Nephron (organoid): ENCODE measurements around the gene ESRRG.

Source experiments
- H3K27ac Mint-ChIP-seq, 3 experiments: 2 replicates each; pipeline ENCODE4 v1.8.0; 2020; ENCODE audit warnings: mixed read lengths in 3 of 3, mild to moderate bottlenecking in 2 of 3, moderate library complexity in 1 of 3
- H3K27me3 Mint-ChIP-seq: 2 replicates; pipeline ENCODE4 v1.8.0; 2021; ENCODE audit warnings: low read depth, mild to moderate bottlenecking, moderate library complexity, mixed read lengths
- H3K36me3 Mint-ChIP-seq: 2 replicates; pipeline ENCODE4 v1.8.0; 2020; ENCODE audit warnings: low read depth, mixed read lengths
- H3K4me1 Mint-ChIP-seq: 2 replicates; pipeline ENCODE4 v1.8.0; 2020; ENCODE audit warnings: mixed read lengths
- H3K4me3 Mint-ChIP-seq, 3 experiments: 2 replicates each; pipeline ENCODE4 v1.8.0; 2020; ENCODE audit warnings: mild to moderate bottlenecking in 3 of 3, mixed read lengths in 3 of 3, moderate library complexity in 2 of 3
- H3K9me3 Mint-ChIP-seq: 2 replicates; pipeline ENCODE4 v1.8.0; 2020; ENCODE audit warnings: mixed read lengths
- CTCF ChIP-seq, 3 experiments: fragments of 200-600 bp; sonication (generic); IDR thresholded peaks; one replicate each; pipeline ENCODE4 v1.5.0; 2021; ENCODE audit warnings: antibody characterized with exemption in 3 of 3; ENCODE audit not compliant: unreplicated experiment in 3 of 3

The ESRRG gene

GRCh38 chr1:216582151-216582550, 141.1 kb downstream of the ESRRG start:
- Mint-ChIP-seq H3K4me1 (peaks cover 8% of the 10 kb centered on the region), H3K4me3 (no peak overlapping the region), H3K27ac (no peak overlapping the region), H3K9me3 (peaks cover 3% of the 10 kb centered on the region), H3K27me3 (no peaks in the 10 kb centered on the region), H3K36me3 (peaks cover 10% of the 10 kb centered on the region)
- TF ChIP-seq CTCF (IDR thresholded peaks at IDR 0.05; ENCODE audit: unreplicated experiment in 3 of 3) = no peak

- no peak overlapping the region for H3K27ac Mint-ChIP-seq
- no peak overlapping the region for H3K4me3 Mint-ChIP-seq
- H3K27me3 Mint-ChIP-seq = no peaks in the 10 kb centered on the region
- peaks cover 8% of the 10 kb centered on the region for H3K4me1 Mint-ChIP-seq
- H3K9me3 Mint-ChIP-seq = peaks cover 3% of the 10 kb centered on the region
- TF ChIP-seq CTCF (IDR thresholded peaks at IDR 0.05; ENCODE audit: unreplicated experiment in 3 of 3) = no peak
- peaks cover 10% of the 10 kb centered on the region for H3K36me3 Mint-ChIP-seq
These were observed 142.6 kb downstream of the ESRRG start for GRCh38 chr1:216580538-216581057.

- Mint-ChIP-seq H3K9me3 (no peaks in the 10 kb centered on the region), H3K36me3 (no peaks in the 10 kb centered on the region), H3K4me1 (peaks cover 8% of the 10 kb centered on the region), H3K27me3 (no peaks in the 10 kb centered on the region), H3K27ac (no peak overlapping the region), H3K4me3 (no peak overlapping the region)
- TF ChIP-seq CTCF (IDR thresholded peaks at IDR 0.05; ENCODE audit: unreplicated experiment in 3 of 3) = no peak
These were observed 146.8 kb downstream of the ESRRG start for GRCh38 chr1:216576234-216576937.

GRCh38 chr1:216566641-216567205, 156.5 kb downstream of the ESRRG start:
- Mint-ChIP-seq H3K36me3 (no peaks in the 10 kb centered on the region), H3K27me3 (no peaks in the 10 kb centered on the region), H3K4me3 (no peak overlapping the region), H3K27ac (no peak overlapping the region), H3K9me3 (no peaks in the 10 kb centered on the region), H3K4me1 (peaks cover 16% of the 10 kb centered on the region)
- TF ChIP-seq CTCF (IDR thresholded peaks at IDR 0.05; ENCODE audit: unreplicated experiment in 3 of 3) = peak in 1 of 3 experiments; percentile 30

- no peak for TF ChIP-seq CTCF (IDR thresholded peaks at IDR 0.05; ENCODE audit: unreplicated experiment in 3 of 3)
- Mint-ChIP-seq H3K27ac (no peak overlapping the region), H3K4me1 (peaks cover 16% of the 10 kb centered on the region), H3K4me3 (no peak overlapping the region), H3K9me3 (no peaks in the 10 kb centered on the region), H3K27me3 (no peaks in the 10 kb centered on the region), H3K36me3 (no peaks in the 10 kb centered on the region)
These were observed 160.1 kb downstream of the ESRRG start for GRCh38 chr1:216563087-216563486.

- no peak overlapping the region for H3K27ac Mint-ChIP-seq
- TF ChIP-seq CTCF (IDR thresholded peaks at IDR 0.05; ENCODE audit: unreplicated experiment in 3 of 3) = no peak
- peaks cover 16% of the 10 kb centered on the region for H3K4me1 Mint-ChIP-seq
- H3K36me3 Mint-ChIP-seq = no peaks in the 10 kb centered on the region
- H3K27me3 Mint-ChIP-seq = no peaks in the 10 kb centered on the region
- no peaks in the 10 kb centered on the region for H3K9me3 Mint-ChIP-seq
- H3K4me3 Mint-ChIP-seq = no peak overlapping the region
These were observed 160.8 kb downstream of the ESRRG start for GRCh38 chr1:216562383-216562782.
